WI38 (cell line): Measurements from ENCODE around the gene TXNDC15.
"Not testable (repeated sequence)": the region's sequence is repeated elsewhere in the genome, so short reads cannot be mapped to it uniquely, and the experiment has no call there.

ENCODE experiments used
- H3K4me3 ChIP-seq: 2 replicates; pipeline ENCODE4 v1.5.1; 2011; ENCODE audit warnings: low read depth, mild to moderate bottlenecking, control low read depth, low read length
- TF ChIP-seq, protein P1 (sequence below): IDR thresholded peaks from 2 replicates; pipeline ENCODE4 v1.5.1; 2012; ENCODE audit warnings: low read depth, mild to moderate bottlenecking, control low read depth, low read length

The TXNDC15 gene

DNA sequence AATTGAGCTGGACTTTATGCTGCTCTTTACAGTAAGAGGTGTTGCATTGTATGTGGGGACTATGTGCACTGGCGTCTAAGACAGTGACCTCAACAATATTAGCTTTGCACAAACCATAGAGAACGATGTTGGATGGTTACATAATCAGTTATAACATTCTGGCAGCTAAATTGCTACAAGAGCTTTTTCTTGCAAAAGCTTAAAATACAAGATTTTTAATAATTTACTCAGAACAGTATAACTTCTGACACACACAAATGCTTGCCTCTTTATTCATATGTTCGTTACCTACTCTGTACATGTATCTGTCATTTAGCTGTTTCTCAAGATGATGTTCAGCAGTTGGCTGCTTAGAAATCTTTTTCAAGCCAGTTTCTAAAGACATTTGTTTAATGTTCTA is 16.8 kb upstream of the TXNDC15 start:
- TF ChIP-seq, protein P1, sequence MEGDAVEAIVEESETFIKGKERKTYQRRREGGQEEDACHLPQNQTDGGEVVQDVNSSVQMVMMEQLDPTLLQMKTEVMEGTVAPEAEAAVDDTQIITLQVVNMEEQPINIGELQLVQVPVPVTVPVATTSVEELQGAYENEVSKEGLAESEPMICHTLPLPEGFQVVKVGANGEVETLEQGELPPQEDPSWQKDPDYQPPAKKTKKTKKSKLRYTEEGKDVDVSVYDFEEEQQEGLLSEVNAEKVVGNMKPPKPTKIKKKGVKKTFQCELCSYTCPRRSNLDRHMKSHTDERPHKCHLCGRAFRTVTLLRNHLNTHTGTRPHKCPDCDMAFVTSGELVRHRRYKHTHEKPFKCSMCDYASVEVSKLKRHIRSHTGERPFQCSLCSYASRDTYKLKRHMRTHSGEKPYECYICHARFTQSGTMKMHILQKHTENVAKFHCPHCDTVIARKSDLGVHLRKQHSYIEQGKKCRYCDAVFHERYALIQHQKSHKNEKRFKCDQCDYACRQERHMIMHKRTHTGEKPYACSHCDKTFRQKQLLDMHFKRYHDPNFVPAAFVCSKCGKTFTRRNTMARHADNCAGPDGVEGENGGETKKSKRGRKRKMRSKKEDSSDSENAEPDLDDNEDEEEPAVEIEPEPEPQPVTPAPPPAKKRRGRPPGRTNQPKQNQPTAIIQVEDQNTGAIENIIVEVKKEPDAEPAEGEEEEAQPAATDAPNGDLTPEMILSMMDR: no peak
- no peak overlapping the region for H3K4me3 ChIP-seq

DNA sequence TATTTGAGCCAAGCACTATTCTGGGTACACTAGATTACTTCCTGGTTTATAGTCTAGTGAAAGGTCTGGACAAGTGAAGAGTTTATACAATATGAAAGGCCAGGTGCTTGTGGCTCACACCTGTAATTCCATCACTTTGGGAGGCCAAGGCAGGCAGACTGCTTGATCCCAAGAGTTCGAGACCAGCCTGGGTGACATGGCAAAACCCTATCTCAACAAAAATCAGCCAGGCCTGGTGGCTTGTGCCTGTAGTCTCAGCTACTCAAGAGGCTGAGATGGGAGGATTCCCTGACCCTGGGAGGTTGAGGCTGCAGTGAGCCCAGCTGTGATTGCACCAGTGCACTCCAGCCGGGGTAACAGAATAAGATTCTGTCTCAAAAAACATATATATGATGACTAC is 9.5 kb upstream of the TXNDC15 start:
- no peak overlapping the region for H3K4me3 ChIP-seq
- TF ChIP-seq, protein P1: no peak

DNA sequence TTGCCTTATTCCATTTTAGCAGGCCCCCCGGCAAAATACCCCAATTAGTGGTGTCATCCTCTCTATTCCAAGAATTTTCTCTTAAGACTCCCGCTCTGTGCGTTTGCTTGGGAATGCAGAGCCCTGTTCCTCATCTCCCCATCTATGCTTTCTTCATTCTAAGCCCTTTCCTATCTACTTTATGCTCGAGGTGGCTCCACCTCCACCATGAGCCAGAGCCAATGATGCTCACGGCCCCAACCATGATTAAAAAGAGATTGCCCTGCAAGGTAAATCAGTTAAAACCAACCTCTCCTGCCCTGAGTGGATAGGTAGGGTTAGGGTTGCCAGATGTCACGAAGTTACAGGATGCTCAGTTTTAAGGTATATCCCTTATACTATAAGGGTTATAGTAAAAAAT is 677 bp upstream of the TXNDC15 start:
- H3K4me3 ChIP-seq: no peak overlapping the region

DNA sequence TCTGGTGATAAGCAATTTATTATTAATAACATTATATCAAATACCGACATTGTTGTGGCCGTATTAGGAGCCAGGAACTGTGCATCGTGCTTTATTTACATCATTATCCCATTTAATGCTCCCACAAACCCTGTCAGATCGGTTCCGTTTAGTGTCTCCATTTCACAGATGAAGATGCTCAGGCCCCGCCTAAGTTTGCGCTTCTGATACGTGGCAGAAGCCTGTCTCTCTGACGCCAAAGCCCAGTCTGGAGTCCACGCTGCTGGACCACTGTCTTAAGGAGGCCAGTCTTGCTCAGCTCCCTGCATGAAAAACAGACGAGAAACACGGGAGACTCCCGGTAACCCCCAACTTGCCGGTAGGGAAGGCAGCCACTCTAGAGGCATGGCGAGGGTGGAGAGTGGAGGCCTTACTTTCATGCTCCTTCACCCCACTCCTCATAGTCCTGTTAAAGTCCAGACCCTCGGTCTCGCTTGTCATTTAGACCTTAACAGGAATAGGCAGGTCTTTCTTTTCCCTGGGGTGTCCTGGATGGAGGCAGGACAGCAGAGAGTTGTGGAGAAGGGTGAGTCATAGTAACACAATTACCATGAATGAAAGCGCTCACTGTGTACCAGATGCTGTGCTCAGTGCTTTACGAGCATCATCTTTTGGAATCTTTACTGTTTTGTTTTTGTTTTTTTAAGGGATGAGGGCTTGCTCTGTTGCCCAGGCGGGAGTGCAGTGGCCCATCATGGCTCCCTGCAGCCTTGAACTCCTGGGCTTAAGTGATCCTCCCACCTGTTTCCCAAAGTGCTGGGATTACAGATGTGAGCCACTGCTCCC is 872 bp downstream of the TXNDC15 start:
- TF ChIP-seq, protein P1: no peak
- H3K4me3 ChIP-seq: peak overlapping the region; percentile 80

More for the DNA sequence above, 677 bp upstream of the TXNDC15 start:
- TF ChIP-seq, protein P1: no peak

DNA sequence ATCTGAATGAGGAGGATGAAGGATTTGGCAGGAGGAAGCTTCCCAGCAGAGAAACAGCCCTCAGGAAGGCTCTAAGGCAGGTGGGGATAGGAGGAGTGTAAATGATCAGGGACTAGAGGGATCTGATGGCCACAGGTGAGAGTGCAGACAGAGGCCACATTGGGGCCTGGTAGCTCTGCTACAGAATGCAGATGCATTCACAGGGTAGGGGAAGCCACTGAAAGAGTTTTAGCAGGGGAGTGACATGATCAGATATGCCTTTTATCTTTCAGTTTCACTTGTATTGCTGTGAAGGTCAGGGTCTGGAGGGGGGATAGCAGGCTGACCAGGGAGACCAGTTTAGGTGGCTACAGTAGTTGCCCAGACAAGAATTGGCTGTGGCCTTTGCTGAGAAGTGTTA is 3.0 kb downstream of the TXNDC15 start:
- no peak overlapping the region for H3K4me3 ChIP-seq
- TF ChIP-seq, protein P1: no peak

DNA sequence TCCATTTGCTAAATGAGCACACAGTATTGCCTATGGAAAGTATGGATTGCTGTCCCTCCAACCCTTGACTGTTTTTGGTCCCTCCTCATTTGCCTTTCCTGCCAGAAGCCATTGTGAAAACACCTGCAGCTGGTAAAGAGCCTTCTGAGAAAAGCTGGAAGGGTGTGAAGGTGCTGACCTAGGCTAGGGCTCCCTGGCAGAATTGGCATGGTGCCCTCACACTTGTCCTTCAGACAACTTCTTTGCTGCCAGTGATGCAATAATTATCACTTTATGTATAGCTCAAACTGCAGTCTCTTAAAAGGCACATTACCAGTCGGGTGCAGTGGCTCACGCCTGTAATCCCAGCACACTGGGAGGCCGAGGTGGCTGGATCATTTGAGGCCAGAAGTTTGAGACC is 4.2 kb downstream of the TXNDC15 start:
- no peak overlapping the region for H3K4me3 ChIP-seq
- TF ChIP-seq, protein P1: no peak

DNA sequence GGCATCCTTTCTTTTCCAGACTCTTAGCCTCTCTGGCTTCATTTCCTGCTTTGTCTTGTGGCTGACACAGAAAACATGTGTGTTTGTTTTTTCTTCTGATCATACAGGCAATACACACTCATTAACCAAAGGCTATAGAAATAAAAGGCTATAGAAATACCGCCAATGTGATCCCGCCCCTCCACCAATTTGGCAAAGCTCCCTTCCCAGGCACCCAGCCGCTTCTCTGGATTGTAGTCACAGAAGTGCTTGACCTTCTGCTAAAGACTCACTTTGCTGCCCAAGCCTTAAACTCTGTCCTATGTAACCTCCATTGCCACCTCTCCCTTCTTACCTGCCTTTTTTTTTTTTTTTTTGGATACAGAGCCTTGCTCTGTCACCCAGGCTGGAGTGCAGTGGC is 5.3 kb downstream of the TXNDC15 start:
- no peak overlapping the region for H3K4me3 ChIP-seq
- TF ChIP-seq, protein P1: no peak

DNA sequence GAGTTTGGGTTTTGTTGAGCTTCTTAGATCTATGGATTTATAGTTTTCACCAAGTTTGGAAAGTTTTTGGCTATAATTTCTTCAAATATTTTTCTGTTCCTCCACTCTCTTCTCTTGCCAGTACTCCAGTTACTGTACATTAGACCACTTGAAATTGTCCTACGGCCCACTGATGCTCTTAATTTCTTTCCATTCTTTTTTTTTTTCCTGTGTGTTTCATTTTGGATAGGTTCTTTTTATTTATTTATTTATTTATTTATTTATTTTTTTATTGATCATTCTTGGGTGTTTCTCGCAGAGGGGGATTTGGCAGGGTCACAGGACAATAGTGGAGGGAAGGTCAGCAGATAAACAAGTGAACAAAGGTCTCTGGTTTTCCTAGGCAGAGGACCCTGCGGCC is 6.8 kb downstream of the TXNDC15 start:
- not testable (repeated sequence) for H3K4me3 ChIP-seq

DNA sequence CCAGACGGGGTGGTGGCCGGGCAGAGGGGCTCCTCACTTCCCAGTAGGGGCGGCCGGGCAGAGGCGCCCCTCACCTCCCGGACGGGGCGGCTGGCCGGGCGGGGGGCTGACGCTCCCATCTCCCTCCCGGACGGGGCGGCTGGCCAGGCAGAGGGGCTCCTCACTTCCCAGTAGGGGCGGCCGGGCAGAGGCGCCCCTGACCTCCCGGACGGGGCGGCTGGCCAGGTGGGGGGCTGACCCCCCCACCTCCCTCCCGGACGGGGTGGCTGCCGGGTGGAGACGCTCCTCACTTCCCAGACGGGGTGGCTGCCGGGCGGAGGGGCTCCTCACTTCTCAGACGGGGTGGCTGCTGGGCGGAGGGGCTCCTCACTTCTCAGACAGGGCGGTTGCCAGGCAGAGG is 7.5 kb downstream of the TXNDC15 start:
- not testable (repeated sequence) for H3K4me3 ChIP-seq
